ENCODE measurements around the gene SLC2A11.
A peak's percentile ranks its signal among the peaks of the same experiment; 100 is the strongest.
"Not testable (repeated sequence)": the region's sequence is repeated elsewhere in the genome, so short reads cannot be mapped to it uniquely, and the experiment has no call there.

SLC2A11 gene

DNA sequence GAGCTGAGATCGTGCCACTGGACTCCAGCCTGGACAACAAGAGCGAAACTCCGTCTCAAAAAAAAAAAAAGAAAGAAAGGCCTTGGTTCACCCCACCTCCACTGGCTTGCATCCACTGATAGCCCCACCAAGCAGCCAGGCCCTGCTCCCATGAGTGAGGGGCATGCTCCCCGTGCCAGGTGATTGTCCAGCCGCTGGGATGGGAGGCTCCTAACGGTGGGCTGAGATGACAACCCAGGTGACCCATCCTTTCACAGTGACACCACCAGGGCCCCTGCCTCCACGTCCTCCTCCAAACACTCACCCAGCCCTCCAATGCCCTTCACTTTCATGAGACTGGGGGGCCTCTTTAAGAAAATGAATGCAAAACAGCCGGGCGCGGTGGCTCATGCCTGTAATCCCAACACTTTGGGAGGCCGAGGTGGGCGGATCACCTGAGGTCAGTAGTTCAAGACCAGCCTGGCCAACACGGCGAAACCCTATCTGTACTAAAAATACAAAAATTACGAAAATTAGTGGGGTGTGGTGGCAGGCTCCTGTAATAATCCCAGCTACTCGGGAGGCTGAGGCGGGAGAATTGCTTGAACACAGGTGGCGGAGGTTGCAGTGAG, 10.3 kb upstream of the SLC2A11 start:
- DNase-seq (ENCODE audit: low read depth in 2 of 2), result no peak

DNA sequence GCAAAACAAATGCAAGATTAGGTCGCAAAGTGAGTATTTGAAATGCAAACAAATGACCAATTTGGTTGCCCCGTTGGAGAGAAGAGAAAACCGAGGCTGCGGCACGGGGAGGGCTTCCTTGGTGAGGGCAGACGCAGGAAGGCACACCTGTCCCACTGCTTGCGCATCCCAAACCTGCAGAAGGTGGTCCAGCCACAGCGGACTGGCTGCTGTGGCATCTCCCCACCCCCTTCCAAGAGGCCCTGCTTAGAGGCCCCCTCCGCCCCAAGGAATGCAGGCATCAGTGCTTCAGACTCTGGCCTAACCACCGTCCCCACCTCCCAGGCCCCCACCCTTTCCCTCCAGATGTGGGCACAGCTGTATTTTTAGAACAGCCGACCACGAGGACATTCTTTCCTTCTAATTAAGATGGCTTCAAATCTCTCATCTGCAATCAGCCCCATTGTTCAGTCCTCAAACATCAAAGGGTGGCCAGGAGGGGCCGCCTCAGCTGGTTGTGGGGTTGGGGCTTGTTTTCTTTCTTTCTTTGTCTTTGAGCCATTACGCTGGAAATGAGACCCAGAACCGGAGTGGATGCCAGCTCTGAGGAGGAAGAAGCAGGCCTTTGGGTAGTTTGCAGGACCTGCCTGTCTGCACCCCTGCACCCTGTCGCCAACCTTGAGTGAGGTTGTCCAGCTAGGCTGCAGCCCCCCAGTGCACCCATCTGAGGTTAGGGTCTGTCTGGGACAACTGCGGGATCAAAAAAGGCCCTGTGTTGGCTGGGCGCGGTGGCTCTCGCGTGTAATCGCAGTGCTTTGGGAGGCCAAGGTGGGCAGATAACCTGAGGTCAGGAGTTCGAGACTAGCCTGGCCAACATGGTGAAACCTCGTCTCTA, 9.4 kb upstream of the SLC2A11 start:
- DNase-seq (ENCODE audit: low read depth in 2 of 2), result no peak

DNA sequence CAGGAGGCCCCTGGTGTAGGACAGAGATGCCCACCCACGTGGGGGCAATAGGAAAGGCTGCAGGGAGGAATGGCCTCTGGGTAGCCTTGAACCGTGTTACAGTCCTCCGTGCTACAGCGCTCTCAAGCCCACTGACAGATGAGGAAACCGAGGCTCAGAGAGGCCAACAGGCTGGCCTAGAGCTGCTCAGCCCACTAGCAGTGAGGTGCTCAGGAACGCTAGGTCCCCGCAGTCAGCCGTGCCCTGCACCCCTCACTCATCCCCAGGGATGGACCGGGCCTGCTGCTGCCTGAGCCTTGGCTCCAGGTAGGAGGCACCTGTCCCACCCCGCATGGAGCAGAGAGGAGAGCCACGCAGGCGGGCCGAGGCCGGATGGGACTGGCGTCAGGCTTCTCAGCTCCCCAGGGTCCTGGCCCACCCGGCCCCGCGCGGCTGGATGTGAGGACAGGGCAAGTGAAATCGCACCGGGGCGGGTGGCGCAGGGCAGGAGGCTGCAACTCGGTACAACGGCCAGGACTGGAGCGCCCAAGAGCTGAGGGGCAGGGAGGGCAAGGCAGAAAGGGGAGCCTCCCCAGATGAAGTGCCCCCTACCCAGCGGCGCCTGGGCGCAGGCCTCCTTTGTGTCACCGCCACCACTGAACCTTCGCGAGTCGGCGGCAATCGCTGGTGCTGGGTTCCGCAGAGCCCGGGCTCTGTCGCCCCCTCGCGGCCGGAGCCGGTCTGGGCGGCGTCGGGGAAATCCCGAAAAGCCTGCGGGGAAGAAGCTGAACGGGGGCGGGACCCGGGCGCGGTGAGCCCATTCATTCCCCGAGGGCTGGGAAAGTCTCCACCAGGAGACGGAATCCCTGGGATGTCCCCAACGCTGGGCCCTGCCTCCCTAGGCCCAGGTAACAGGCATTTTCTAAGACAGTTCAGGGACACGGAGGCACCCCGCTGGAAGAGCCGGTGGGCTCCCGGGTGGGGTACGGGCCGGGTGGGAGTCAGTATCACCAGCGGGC, 8.4 kb upstream of the SLC2A11 start:
- DNase-seq (ENCODE audit: low read depth in 2 of 2), result peak; percentile 56 to 72

DNA sequence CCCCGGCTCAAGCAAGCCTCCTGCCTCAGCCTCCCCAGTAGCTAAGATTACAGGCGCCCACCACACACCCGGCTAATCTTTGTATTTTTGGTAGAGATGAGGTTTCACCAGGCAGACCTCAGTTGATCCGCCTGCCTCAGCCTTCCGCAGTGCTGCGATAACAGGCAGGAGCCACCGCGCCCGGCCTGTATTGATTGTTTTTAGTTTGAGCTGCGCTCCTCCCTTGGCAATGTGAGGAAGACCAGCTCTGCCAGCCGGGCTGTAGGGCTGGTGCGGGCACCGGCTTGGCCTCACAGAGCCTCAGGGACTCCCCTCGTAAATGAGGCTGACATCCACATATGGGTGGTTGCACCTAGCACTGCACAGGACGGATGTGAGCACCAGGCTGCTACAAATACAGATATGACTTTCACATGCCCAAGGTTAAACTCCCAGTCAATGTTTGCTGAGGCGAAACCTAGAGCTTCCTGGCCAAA, 7.5 kb upstream of the SLC2A11 start:
- no peak for DNase-seq (ENCODE audit: low read depth in 2 of 2)

DNA sequence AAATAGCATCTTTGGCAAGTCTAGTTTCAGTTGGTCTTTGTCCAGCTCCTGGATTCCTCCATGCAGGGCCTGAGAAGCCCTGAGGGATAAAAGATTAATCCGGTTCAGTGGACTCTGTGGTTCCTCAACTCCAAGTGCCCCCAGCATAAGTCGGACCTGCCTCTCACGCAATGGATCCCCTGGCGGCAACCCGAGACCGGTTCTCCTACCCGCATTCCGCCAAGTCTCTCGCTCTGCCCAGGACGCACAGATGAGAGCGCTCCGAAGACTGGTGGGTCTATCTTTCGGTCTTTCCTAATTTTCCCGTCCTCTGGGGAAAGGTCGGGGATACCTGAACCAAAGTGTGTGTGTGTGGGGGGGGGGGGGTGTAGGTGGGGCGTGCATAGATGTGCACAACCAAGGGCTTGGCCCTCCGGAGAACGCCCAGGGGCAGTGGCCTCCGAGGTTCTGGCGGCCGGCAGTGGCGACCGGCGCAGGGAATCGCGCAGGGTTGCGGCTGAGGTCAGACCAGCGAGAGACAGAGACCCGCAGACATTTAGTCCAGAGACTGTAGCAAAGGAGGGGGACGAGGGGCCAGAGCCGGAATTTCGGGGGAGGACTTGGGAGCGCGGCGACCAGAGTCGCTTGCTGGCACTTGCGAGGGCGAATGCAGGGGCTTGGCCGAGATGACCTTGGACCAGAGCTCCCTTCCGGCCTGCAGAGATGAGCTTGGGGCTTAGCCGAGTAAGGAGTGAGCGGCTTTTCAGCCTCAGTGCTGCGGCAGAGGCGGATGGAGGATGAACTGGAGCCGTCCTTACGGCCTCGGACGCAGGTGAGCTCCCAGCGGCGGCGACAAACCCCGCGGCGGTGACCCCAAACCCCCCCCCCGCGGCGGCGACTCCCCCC, 712 bp upstream of the SLC2A11 start:
- DNase-seq (ENCODE audit: low read depth in 2 of 2), result no peak

DNA sequence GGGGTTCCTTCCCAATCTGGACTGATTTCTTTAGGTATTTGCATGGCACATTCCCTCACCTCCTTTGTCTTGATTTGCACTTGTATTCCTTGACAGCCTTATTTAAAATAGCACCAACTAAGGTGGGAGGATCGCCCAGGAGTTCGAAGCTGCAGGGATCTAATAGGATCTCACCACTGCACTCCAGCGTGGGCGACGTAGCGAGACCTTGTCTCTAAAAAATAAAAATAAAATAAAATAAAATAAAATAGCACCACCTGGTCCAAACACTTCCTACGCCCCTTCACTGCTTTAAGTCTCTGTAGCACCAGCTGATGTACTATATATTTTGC, 775 bp downstream of the SLC2A11 start:
- no peak for DNase-seq (ENCODE audit: low read depth in 2 of 2)

DNA sequence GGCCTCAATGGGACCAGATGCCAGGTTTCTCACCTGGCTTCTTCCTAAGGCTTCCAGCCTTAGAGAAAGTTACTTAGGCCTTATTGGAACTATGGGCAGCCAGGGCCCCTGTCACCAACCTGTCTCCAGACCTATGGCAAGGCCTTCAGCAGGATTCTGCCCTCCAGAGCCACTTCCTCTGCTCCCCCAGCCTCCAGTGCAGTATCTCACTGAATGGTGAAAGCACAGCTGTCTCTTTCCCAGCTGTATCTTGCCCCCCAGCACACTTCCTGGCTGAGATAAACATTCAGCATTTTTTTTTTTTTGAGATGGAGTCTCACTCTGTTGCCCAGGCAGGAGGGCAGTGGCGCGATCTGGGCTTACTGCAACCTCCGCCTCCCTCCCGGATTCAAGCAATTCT, 1.5 kb downstream of the SLC2A11 start:
- no peak for DNase-seq (ENCODE audit: low read depth in 2 of 2)

DNA sequence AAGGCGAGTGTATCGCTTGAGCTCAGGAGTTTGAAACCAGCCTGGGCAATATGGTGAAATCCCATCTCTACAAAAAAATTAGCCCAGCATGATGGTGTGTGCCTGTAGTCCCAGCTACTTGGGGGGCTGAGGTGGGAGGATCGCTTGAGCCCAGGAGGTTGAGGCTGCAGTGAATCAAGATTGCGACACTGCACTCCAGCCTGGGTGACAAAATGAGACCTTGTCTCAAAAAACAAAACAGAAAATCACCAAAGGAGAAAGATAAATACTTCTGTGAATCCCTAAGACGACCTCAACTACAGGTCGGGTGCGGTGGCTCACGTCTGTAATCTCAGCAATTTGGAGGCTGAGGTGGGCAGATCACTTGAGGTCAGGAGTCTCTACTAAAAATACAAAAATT, 2.5 kb downstream of the SLC2A11 start:
- DNase-seq (ENCODE audit: low read depth in 2 of 2), result not testable (repeated sequence)

DNA sequence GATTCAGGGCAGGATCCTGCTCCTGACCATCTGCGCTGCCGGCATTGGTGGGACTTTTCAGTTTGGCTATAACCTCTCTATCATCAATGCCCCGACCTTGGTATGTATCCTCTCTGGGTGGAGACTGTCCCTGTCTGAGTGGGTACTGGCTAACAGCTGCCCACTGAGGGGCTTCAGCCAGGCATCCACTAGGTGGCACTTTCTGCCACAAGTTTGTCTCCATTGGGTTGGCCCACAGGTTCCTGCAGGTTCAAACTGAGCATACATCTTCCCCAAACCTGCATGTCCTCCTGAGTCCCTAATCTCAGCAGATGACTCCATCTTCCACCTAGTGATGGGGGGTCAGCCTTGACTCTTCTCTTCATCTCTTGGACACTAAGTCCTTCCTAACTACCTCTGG, 4.4 kb downstream of the SLC2A11 start:
- no peak for DNase-seq (ENCODE audit: low read depth in 2 of 2)

DNA sequence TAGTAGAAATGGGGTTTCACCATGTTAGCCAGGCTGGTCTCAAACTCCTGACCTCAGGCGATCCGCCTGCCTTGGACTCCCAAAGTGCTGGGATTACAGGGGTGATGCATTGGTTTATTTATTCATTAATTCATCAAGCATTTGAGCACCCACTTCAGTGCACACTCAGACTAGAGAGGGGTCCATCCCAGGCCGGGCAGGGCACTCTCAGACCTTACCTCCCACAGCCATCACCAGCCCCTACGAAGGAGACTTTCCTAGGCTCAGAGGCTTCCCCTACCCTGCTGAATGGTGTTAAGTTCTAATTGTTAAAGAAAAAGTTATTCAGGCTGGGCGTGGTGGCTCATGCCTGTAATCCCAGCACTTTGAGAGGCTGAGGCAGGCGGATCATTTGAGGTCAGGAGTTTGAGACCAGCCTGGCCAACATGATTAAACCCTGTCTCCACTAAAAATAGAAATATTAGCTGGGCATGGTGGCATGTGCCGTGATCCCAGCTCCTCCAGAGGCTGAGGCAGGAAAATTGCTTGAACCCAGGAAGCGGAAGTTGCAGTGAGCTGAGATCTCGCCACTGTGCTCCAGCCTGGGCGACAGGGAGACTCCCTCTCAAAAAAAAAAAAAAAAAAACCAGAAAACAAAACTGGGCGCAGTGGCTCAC, 7.0 kb downstream of the SLC2A11 start:
- DNase-seq (ENCODE audit: low read depth in 2 of 2), result not testable (repeated sequence)

DNA sequence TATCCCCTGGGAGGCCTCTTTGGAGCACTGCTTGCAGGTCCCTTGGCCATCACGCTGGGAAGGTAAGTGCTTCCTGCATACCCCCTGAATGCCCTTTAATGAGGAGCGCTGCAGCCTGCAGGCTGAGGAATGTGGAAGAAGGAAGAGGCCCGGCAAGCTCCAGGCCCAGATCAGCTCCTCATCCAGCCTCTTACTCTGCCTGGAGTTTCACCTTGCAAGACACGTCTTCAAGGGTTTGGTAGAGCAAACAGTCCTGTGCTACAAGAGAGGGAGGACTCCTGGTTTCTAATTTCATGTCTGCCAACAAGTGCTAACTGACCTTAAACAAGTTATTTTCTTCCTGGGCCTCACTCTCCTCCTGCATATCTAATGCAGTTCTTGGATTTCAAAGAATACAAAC, 10.9 kb downstream of the SLC2A11 start:
- no peak for DNase-seq (ENCODE audit: low read depth in 2 of 2)

DNA sequence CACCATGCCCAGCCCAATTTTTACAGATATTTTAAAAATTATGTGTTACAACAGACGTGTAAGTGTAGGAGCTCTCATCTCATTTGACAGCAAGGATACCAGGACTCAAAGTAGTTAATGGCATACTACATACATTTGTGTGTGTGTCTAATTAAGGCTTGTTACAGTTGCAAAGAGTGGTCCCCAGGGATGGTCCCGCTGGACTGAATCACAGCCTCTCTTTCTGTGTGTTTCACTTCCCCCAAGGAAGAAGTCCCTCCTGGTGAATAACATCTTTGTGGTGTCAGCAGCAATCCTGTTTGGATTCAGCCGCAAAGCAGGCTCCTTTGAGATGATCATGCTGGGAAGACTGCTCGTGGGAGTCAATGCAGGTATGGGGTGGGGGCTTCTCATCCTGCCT, 17.2 kb downstream of the SLC2A11 start:
- no peak for DNase-seq (ENCODE audit: low read depth in 2 of 2)

DNA sequence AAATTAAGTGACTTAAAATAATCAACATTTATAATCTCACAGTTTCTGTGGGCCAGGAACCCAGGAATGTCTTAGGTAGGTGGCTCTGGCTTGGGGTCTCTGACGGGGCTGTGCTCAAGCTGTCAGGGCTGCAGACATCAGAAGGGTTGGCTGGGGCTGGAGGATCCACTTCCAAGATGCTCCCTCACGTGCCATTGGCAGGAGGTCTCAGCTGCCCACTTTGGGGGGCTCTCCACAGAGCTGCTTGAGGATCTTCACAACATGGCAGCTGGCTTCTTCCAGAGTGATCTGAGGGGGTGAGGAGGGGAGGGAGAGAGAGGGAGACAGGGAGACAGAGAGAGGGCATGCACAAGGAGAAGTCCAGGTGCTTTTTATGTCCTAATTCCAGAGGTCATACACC, 18.1 kb downstream of the SLC2A11 start:
- DNase-seq (ENCODE audit: low read depth in 2 of 2), result no peak

DNA sequence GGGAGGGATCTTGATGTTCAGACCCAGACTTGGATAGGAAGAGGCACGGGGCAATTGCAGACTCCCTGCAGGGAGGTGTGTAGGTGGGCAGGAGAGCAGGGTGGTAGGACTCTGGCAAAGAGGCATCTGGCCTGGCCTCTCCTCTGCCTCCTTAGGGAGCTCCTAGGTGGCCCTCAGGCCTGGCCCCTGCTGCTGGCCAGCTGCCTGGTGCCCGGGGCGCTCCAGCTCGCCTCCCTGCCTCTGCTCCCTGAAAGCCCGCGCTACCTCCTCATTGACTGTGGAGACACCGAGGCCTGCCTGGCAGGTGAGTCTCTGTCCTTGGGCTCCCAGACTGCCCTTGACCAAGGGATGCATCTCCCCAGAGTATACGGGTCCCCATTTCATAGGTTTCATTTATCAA, 19.9 kb downstream of the SLC2A11 start:
- no peak for DNase-seq (ENCODE audit: low read depth in 2 of 2)

DNA sequence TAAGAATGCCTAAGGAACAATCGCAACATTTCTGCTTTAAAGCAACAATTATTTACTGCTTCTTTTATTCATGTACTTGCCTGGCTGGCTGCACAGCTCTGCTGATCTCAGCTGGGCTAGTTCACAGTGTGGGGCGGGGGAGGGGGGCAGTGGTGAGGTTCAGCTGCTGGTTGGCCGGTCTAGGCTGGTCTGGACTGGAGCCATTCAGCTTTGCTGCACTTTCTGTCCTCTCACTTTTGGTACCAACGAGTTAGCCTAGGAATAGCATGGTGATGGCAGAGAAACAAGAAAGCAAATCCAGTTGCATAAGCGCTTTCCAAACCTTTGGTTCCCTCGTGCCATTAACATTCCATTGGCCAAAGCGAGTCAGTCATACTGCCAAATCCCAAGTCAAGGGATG, 20.5 kb downstream of the SLC2A11 start:
- DNase-seq (ENCODE audit: low read depth in 2 of 2), result no peak

DNA sequence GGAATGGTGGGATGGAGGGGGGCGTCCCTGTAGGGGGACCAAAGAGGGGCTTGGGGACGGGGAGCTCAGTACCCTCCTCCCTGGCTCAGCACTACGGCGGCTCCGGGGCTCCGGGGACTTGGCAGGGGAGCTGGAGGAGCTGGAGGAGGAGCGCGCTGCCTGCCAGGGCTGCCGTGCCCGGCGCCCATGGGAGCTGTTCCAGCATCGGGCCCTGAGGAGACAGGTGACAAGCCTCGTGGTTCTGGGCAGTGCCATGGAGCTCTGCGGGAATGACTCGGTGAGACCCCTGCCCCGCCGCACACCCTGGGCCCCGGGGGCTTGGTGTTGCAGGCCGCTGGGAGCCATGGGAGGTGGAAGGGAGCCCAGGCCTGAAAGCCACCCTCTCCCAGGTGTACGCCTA, 24.7 kb downstream of the SLC2A11 start:
- no peak for DNase-seq (ENCODE audit: low read depth in 2 of 2)

DNA sequence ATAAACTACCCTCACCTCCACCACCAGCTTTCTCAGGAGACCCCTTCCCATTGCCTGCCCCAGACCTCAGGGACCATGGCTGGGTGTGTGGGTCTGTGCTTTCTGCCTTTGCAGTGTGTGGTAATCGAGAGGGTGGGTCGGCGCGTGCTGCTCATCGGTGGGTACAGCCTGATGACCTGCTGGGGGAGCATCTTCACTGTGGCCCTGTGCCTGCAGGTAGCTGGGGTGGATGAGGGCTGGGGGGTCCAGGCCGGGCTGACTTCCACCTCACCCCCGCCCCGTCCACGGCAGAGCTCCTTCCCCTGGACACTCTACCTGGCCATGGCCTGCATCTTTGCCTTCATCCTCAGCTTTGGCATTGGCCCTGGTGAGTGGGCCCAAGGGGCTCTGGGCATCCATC, 26.0 kb downstream of the SLC2A11 start:
- DNase-seq (ENCODE audit: low read depth in 2 of 2), result no peak

DNA sequence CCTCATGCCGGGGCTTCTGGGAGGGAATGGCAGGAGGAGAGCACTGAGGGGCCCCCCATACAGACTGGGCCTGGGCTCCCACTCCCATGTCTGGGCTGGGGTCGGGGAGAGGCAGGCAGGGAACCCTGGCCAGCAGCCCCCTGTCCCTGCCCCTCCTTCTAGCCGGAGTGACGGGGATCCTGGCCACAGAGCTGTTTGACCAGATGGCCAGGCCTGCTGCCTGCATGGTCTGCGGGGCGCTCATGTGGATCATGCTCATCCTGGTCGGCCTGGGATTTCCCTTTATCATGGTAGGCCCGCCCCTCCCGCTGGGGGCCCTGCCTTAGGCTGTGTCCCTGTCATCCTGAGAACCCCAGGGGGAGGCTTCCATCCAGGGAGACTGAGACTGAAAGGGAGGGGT, 26.5 kb downstream of the SLC2A11 start:
- no peak for DNase-seq (ENCODE audit: low read depth in 2 of 2)

DNA sequence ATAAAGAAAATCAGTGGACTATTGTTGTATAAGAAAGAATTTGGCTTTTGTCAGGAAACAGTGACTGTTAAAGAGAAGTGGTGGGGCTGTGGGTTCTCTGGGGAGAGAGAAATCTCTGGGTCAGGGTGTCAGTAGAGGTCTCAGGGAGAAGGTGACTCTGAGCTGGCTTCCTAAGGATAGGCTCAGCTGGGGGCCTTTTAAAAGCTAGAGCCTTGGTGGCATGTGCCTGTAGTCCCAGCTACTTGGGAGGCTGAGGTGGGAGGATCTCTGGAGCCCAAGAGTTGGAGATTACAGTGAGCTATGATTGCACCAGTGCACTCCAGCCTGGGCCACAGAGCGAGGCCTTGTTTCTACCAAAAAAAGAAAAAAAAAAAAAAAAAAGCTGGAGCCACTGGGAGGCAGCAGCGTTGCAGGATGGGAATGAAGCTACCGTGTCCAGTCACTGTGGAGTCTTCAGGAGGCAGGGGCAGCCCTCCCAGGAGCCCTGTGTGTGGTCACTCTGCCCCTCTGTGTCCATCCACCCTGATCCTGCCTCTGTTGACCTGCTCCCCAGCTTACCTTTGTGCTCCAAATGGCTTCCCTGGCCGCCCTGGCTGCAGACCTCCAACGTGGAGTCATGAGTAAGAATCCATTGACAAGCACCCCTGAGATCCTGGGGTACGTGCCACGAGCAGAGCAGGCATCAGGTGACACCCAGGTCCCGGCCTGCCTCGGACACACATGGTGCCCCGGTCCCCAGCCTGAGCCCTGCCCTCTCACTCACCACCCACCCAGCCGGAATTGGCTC, 31.1 kb downstream of the SLC2A11 start:
- no peak for DNase-seq (ENCODE audit: low read depth in 2 of 2)

DNA sequence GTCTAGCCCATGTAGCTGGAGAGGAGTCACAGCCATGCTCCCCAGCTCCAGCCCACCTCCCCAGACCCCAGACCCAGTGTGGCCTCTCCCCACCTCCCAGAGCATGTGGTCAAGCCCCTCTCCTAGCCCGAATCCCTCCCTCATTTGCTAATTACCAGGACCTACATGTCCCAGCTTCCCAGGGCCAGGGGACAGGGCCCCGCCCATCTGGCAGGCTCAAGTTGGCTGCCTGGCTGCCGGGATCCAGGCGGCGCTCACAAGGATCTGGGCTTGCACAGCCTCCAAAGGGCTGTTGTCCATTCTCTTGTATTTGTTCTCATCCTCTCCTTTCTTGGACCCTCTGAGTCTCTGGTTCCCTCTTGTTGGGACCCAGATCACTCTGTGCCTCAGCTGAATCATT, 31.9 kb downstream of the SLC2A11 start:
- no peak for DNase-seq (ENCODE audit: low read depth in 2 of 2)
